Heart left ventricle (tissue), 13 donors: ENCODE results near the gene TARBP1.

ENCODE experiments used
- POLR2A ChIP-seq, 2 donors: fragments of 450-650 bp; IDR thresholded peaks; one replicate each; pipeline ENCODE4 v1.6.1; 2017; ENCODE audit warnings: antibody characterized with exemption in 2 of 2, mild to moderate bottlenecking in 2 of 2, moderate library complexity in 2 of 2
- TF ChIP-seq, protein P1 (sequence below), 12 donors: fragments of 200-600 bp; sonication (generic) in 4 of 12; IDR thresholded peaks; one replicate each; pipeline versions ENCODE4 v1.5.0 to v1.8.0; 2018 to 2022; ENCODE audit warnings: antibody characterized with exemption in 12 of 12, mild to moderate bottlenecking in 5 of 12
- donor health status: ischemic (EF 13 %, LVEDD 7.1; RV severe dilation, severe dysfunction).
- donor health status: DM: no; HTN: yes; CAD: no.
- donor health status: DM: no; HTN: no; CAD: no.
- donor health status: ischemic (EF 25% LVEDD 6.9; RV normal size, moderate dysfunction).
- donor health status: ischemic (EF 25% LVEDD 5.7; RV mildly dilated, moderate dysfunction).
- donor health status: ischemic (EF 35%, LVEDD 5.7; RV mildly dilated, moderate dysfunction).
- donor health status: nonischemic (EF 11% LVEDD 7.7; RV severe dilation, severe dysfunction).
- donor health status: DM: yes; HTN: yes; CAD: no.
- donor health status: PGD.
- donor health status: ischemic (EF 29% LVEDD 5.4; RV normal size, mild dysfunction).
- donor health status: nonischemic (EF 23%, LVEDD 6.1; RV moderate dilation, normal function).

GRCh38 chr1:234520908-234521817 is 42.2 kb upstream of the TARBP1 start:
- TF ChIP-seq, protein P1, sequence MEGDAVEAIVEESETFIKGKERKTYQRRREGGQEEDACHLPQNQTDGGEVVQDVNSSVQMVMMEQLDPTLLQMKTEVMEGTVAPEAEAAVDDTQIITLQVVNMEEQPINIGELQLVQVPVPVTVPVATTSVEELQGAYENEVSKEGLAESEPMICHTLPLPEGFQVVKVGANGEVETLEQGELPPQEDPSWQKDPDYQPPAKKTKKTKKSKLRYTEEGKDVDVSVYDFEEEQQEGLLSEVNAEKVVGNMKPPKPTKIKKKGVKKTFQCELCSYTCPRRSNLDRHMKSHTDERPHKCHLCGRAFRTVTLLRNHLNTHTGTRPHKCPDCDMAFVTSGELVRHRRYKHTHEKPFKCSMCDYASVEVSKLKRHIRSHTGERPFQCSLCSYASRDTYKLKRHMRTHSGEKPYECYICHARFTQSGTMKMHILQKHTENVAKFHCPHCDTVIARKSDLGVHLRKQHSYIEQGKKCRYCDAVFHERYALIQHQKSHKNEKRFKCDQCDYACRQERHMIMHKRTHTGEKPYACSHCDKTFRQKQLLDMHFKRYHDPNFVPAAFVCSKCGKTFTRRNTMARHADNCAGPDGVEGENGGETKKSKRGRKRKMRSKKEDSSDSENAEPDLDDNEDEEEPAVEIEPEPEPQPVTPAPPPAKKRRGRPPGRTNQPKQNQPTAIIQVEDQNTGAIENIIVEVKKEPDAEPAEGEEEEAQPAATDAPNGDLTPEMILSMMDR (IDR thresholded peaks at IDR 0.05) = no peak
- TF ChIP-seq POLR2A (IDR thresholded peaks at IDR 0.05) = no peak
